Endothelial cell of umbilical vein (primary cell): ENCODE results near the gene CAPG. TPM values are rescaled to one million over a fixed set of nuclear protein-coding genes. Genes with fewer than 3 reads are reported as not detected.

Experiments
- BruUV-seq: library from RNA; stranded (reverse); fragments of 400-500 nt; replicated peaks from 2 replicates; lab custom pipeline; 2021; lab: Mats Ljungman, UMichigan
- CTCF ChIA-PET: fragments of 300-600, 350-600 bp; sonication (Branson Sonifier 250); formaldehyde crosslinking; loops from one replicate; lab custom pipeline; 2021; ENCODE audit warnings: antibody characterized with exemption, inconsistent platforms; lab: Charles Lee
- POLR2A ChIA-PET: fragments of 300-600, 350-600 bp; sonication (Branson Sonifier 250); formaldehyde crosslinking; loops from one replicate; lab custom pipeline; 2021; ENCODE audit warnings: antibody characterized with exemption, inconsistent platforms; lab: Charles Lee
- DNase-seq: peaks from one replicate; pipeline ENCODE4 v3.0.0-alpha.2; 2011; ENCODE audit warnings: low read depth, low spot score
- FAIRE-seq: peaks from 2 replicates; lab custom pipeline; 2011; peaks lifted over from hg19 to GRCh38; lab: Jason Lieb, UNC
- H2AFZ ChIP-seq: 2 replicates; pipeline ENCODE4 v1.6.0; 2012; ENCODE audit warnings: low read depth, low read length, control low read depth, inconsistent platforms
- H3K27ac ChIP-seq: 2 replicates; pipeline ENCODE4 v1.5.1; 2011; ENCODE audit warnings: low read depth, mild to moderate bottlenecking, control low read depth, low read length, moderate library complexity; ENCODE audit not compliant: insufficient read depth
- H3K27me3 ChIP-seq, 2 experiments: 2 replicates each; pipeline versions ENCODE4 v1.6.0 to v1.6.1; 2011; ENCODE audit warnings: low read length in 2 of 2, mixed read lengths in 1 of 2; ENCODE audit not compliant: control insufficient read depth in 2 of 2, insufficient read depth in 2 of 2
- H3K36me3 ChIP-seq, 2 experiments: 2 replicates in 1 of 2; 3 replicates in 1 of 2; pipeline ENCODE4 v1.5.1; 2011; ENCODE audit warnings: low read length in 2 of 2, mild to moderate bottlenecking in 1 of 2, moderate library complexity in 1 of 2; ENCODE audit not compliant: control insufficient read depth in 2 of 2, insufficient read depth in 2 of 2; ENCODE audit errors: extremely low read depth in 1 of 2
- H3K4me1 ChIP-seq: 3 replicates; pipeline ENCODE4 v1.5.1; 2011; ENCODE audit warnings: mild to moderate bottlenecking, low read length; ENCODE audit not compliant: control insufficient read depth, insufficient read depth; ENCODE audit errors: extremely low read depth
- H3K4me2 ChIP-seq: 2 replicates; pipeline ENCODE4 v1.6.1; 2011; ENCODE audit warnings: low read length, control low read depth, mixed read lengths; ENCODE audit not compliant: insufficient read depth
- H3K4me3 ChIP-seq, 3 experiments: fragments of 200-600 bp in 1 of 3; sonication (generic), shearing (Covaris generic) in 1 of 3; replicated peaks in 1 of 3; 2 replicates each; pipeline ENCODE4 v1.5.1; 2011 to 2016; ENCODE audit warnings: control low read depth in 3 of 3, low read length in 3 of 3, mild to moderate bottlenecking in 2 of 3, inconsistent platforms in 1 of 3, low read depth in 1 of 3, moderate library complexity in 1 of 3; ENCODE audit not compliant: insufficient read depth in 1 of 3
- H3K79me2 ChIP-seq: 2 replicates; pipeline ENCODE4 v1.6.0; 2012; ENCODE audit warnings: low read length, inconsistent platforms; ENCODE audit not compliant: control insufficient read depth, insufficient read depth
- H3K9ac ChIP-seq: replicated peaks from 2 replicates; pipeline ENCODE3; 2011; ENCODE audit warnings: low read length, control low read depth; ENCODE audit not compliant: insufficient read depth; ENCODE audit errors: extremely low read depth
- H3K9me1 ChIP-seq: replicated peaks from 3 replicates; pipeline ENCODE4 v1.6.0; 2011; ENCODE audit warnings: mild to moderate bottlenecking, low read length; ENCODE audit not compliant: control insufficient read depth, insufficient read depth; ENCODE audit errors: extremely low read depth
- H3K9me3 ChIP-seq: replicated peaks from 2 replicates; pipeline ENCODE4 v1.5.1; 2012; ENCODE audit warnings: low read length, inconsistent platforms; ENCODE audit not compliant: control insufficient read depth, insufficient read depth
- H4K20me1 ChIP-seq: replicated peaks from 2 replicates; pipeline ENCODE3; 2011; ENCODE audit warnings: mild to moderate bottlenecking, low read length; ENCODE audit not compliant: control insufficient read depth, insufficient read depth; ENCODE audit errors: extremely low read depth
- CTCF ChIP-seq, 2 donors: IDR thresholded peaks; 1 replicate in 1 of 2; 2 replicates in 1 of 2; pipeline ENCODE4 v1.5.1; 2011; ENCODE audit warnings: low read length in 2 of 2, mild to moderate bottlenecking in 2 of 2, moderate library complexity in 2 of 2, control low read depth in 1 of 2, inconsistent platforms in 1 of 2, low read depth in 1 of 2; ENCODE audit not compliant: insufficient read depth in 1 of 2; ENCODE audit errors: extremely low read depth in 1 of 2
- EZH2 ChIP-seq: IDR thresholded peaks from 2 replicates; pipeline ENCODE4 v1.6.1; 2012; ENCODE audit warnings: borderline replicate concordance, low read depth, mild to moderate bottlenecking, moderate library complexity, low read length, inconsistent platforms; ENCODE audit not compliant: severe bottlenecking
- FOS ChIP-seq: IDR thresholded peaks from 2 replicates; pipeline ENCODE4 v1.6.1; 2011; ENCODE audit warnings: mild to moderate bottlenecking, low read length, moderate library complexity, borderline replicate concordance; ENCODE audit not compliant: insufficient read depth
- GATA2 ChIP-seq: IDR thresholded peaks from 2 replicates; pipeline ENCODE4 v1.7.0; 2011; ENCODE audit warnings: low read depth, mild to moderate bottlenecking, moderate library complexity, mixed read lengths, low read length; ENCODE audit not compliant: insufficient read length, insufficient read depth
- JUN ChIP-seq: IDR thresholded peaks from 2 replicates; pipeline ENCODE4 v1.6.1; 2011; ENCODE audit warnings: borderline replicate concordance, low read depth; ENCODE audit not compliant: insufficient read length, insufficient read depth
- MAX ChIP-seq: IDR thresholded peaks from 2 replicates; pipeline ENCODE4 v1.6.1; 2011; ENCODE audit not compliant: insufficient read depth, insufficient read length
- MYC ChIP-seq: IDR thresholded peaks from one replicate; pipeline ENCODE4 v1.6.1; 2011; ENCODE audit warnings: mild to moderate bottlenecking, low read depth, low read length
- POLR2A ChIP-seq: IDR thresholded peaks from 2 replicates; pipeline ENCODE4 v1.6.1; 2012; ENCODE audit warnings: low read depth, mild to moderate bottlenecking, control low read depth, low read length
- POLR2AphosphoS5 ChIP-seq: IDR thresholded peaks from 2 replicates; pipeline ENCODE4 v1.6.1; 2012; ENCODE audit warnings: low read depth, mild to moderate bottlenecking, control low read depth, low read length, moderate library complexity; ENCODE audit not compliant: insufficient read depth
- dilution Hi-C: fragments of 300-500 bp; cut with MboI; formaldehyde crosslinking; loops from one replicate; pipeline ENCODE4 v1.15.0; 2019; ENCODE audit warnings: low sequenced_read_pairs; ENCODE audit not compliant: extremely low pct_ligation_motif_present
- intact Hi-C: fragments of 100-400 bp; cut with micrococcal nuclease; formaldehyde crosslinking; loops from one replicate; pipeline ENCODE4 v1.10.0; 2022
- polyA plus RNA-seq, 4 experiments: library from polyadenylated mRNA; depleted of rRNA in 3 of 4; stranded (reverse) in 3 of 4; unstranded in 1 of 4; fragments of >200 nt; gene quantifications; 2 replicates each; pipeline versions ENCODE4 v1.2.1 to v1.2.3, GENCODE V29; 2011 to 2012; ENCODE audit warnings: missing spikeins in 1 of 4
- total RNA-seq: library from RNA; stranded (reverse); gene quantifications from 2 replicates; pipeline ENCODE4 v1.2.3, GENCODE V29; 2021

Gene CAPG
- total and polyA plus RNA-seq, 2 donors (not counting 3 experiments of a cell fraction or from before 2014, with no cell fraction given) = 107 to 115 TPM

GRCh38 chr2:85401464-85401805, 8.7 kb downstream of the CAPG start:
- H3K9ac ChIP-seq = no peak overlapping the region
- no peak overlapping the region for H2AFZ ChIP-seq
- dilution Hi-C loops (no loop called here), intact Hi-C loops (no loop called here)
- no peak for DNase-seq
- H3K4me2 ChIP-seq = no peak overlapping the region
- no peaks in the 10 kb centered on the region for H3K9me1 ChIP-seq
- ChIA-PET POLR2A (no interaction called here), CTCF (no interaction called here)
- no peak overlapping the region for H3K4me3 ChIP-seq
- no peak for FAIRE-seq
- H3K36me3 ChIP-seq = peaks cover 2% of the 10 kb centered on the region in 2 experiments
- no peaks in the 10 kb centered on the region for H3K9me3 ChIP-seq
- H4K20me1 ChIP-seq = no peaks in the 10 kb centered on the region
- no peaks in the 10 kb centered on the region for H3K79me2 ChIP-seq
- no TSS peak for BruUV-seq
- peaks cover 5% of the 10 kb centered on the region for H3K4me1 ChIP-seq
- no peaks in the 10 kb centered on the region for H3K27me3 ChIP-seq
- no peak overlapping the region for H3K27ac ChIP-seq
- no peak for TF ChIP-seq MYC
- TF ChIP-seq POLR2AphosphoS5 = no peak
- TF ChIP-seq MAX = no peak
- no peak for TF ChIP-seq CTCF (IDR thresholded peaks at IDR 0.05; ENCODE audit: extremely low read depth in 1 of 2, insufficient read depth in 1 of 2, low read depth in 1 of 2, low read length in 2 of 2)
- TF ChIP-seq JUN = no peak
- no peak for TF ChIP-seq EZH2
- no peak for TF ChIP-seq POLR2A
- TF ChIP-seq FOS = no peak
- no peak for TF ChIP-seq GATA2
